ENCODE results near the gene SOX2.
A peak's percentile ranks its signal among the peaks of the same experiment; 100 is the strongest.

The SOX2 gene

GRCh38 chr3:181712226-181712552 lies 464 bp downstream of the SOX2 start:
- Histone ChIP-seq H3K4me2 (ENCODE audit: low read length) (no peak overlapping the region), H3K79me2 (ENCODE audit: low read length) (no peaks in the 10 kb centered on the region), H3K4me1 (ENCODE audit: low read length) (peaks cover 11% of the 10 kb centered on the region), H3K9me3 (ENCODE audit: insufficient read depth, low read length) (no peaks in the 10 kb centered on the region), H3K27me3 (ENCODE audit: low read depth, low read length) (peaks cover 5% of the 10 kb centered on the region; the same call in 1 of the 2 replicates), H3K36me3 (replicated peaks; ENCODE audit: low read depth, low read length) (no peaks in the 10 kb centered on the region), H3K9ac (ENCODE audit: low read length) (no peak overlapping the region), H3K4me3 (ENCODE audit: low read length) (no peak overlapping the region), H2AFZ (ENCODE audit: low read depth, low read length) (no peak overlapping the region), H4K20me1 (ENCODE audit: insufficient read depth, low read length) (no peaks in the 10 kb centered on the region), H3K27ac (ENCODE audit: low read length) (no peak overlapping the region)
- TF ChIP-seq CTCF (IDR thresholded peaks at IDR 0.05; ENCODE audit: low read depth, low read length) (no peak), EZH2phosphoT487 (IDR thresholded peaks at IDR 0.05; ENCODE audit: low read depth) (no peak)

DNA sequence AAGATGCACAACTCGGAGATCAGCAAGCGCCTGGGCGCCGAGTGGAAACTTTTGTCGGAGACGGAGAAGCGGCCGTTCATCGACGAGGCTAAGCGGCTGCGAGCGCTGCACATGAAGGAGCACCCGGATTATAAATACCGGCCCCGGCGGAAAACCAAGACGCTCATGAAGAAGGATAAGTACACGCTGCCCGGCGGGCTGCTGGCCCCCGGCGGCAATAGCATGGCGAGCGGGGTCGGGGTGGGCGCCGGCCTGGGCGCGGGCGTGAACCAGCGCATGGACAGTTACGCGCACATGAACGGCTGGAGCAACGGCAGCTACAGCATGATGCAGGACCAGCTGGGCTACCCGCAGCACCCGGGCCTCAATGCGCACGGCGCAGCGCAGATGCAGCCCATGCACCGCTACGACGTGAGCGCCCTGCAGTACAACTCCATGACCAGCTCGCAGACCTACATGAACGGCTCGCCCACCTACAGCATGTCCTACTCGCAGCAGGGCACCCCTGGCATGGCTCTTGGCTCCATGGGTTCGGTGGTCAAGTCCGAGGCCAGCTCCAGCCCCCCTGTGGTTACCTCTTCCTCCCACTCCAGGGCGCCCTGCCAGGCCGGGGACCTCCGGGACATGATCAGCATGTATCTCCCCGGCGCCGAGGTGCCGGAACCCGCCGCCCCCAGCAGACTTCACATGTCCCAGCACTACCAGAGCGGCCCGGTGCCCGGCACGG lies 991 bp downstream of the SOX2 start:
- Histone ChIP-seq H3K4me3 (ENCODE audit: low read length) (no peak overlapping the region), H3K4me2 (ENCODE audit: low read length) (no peak overlapping the region)

GRCh38 chr3:181713280-181713647 lies 1.5 kb downstream of the SOX2 start:
- Histone ChIP-seq H3K4me1 (ENCODE audit: low read length) (peaks cover 11% of the 10 kb centered on the region), H2AFZ (ENCODE audit: low read depth, low read length) (no peak overlapping the region), H3K27me3 (ENCODE audit: low read depth, low read length) (peaks cover 6% of the 10 kb centered on the region; the same call in 1 of the 2 replicates), H4K20me1 (ENCODE audit: insufficient read depth, low read length) (no peaks in the 10 kb centered on the region), H3K9ac (ENCODE audit: low read length) (no peak overlapping the region), H3K9me3 (ENCODE audit: insufficient read depth, low read length) (no peaks in the 10 kb centered on the region), H3K27ac (ENCODE audit: low read length) (no peak overlapping the region), H3K36me3 (replicated peaks; ENCODE audit: low read depth, low read length) (no peaks in the 10 kb centered on the region), H3K4me2 (ENCODE audit: low read length) (no peak overlapping the region), H3K79me2 (ENCODE audit: low read length) (no peaks in the 10 kb centered on the region), H3K4me3 (ENCODE audit: low read length) (no peak overlapping the region)
- no peak for TF ChIP-seq CTCF (IDR thresholded peaks at IDR 0.05; ENCODE audit: low read depth, low read length)
- no peak for TF ChIP-seq EZH2phosphoT487 (IDR thresholded peaks at IDR 0.05; ENCODE audit: low read depth)

More for the DNA sequence above, 991 bp downstream of the SOX2 start:
- H3K27me3 ChIP-seq (ENCODE audit: low read depth, low read length), result peaks cover 6% of the 10 kb centered on the region; the same call in 1 of the 2 replicates
- no peaks in the 10 kb centered on the region for H3K9me3 ChIP-seq (ENCODE audit: insufficient read depth, low read length)
- no peak for TF ChIP-seq EZH2phosphoT487 (IDR thresholded peaks at IDR 0.05; ENCODE audit: low read depth)
- TF ChIP-seq CTCF (IDR thresholded peaks at IDR 0.05; ENCODE audit: low read depth, low read length), result no peak
- no peak overlapping the region for H3K27ac ChIP-seq (ENCODE audit: low read length)
- H3K79me2 ChIP-seq (ENCODE audit: low read length), result no peaks in the 10 kb centered on the region
- H4K20me1 ChIP-seq (ENCODE audit: insufficient read depth, low read length), result no peaks in the 10 kb centered on the region
- H3K36me3 ChIP-seq (replicated peaks; ENCODE audit: low read depth, low read length), result no peaks in the 10 kb centered on the region
- H3K9ac ChIP-seq (ENCODE audit: low read length), result no peak overlapping the region
- H2AFZ ChIP-seq (ENCODE audit: low read depth, low read length), result no peak overlapping the region
- H3K4me1 ChIP-seq (ENCODE audit: low read length), result peaks cover 11% of the 10 kb centered on the region

DNA sequence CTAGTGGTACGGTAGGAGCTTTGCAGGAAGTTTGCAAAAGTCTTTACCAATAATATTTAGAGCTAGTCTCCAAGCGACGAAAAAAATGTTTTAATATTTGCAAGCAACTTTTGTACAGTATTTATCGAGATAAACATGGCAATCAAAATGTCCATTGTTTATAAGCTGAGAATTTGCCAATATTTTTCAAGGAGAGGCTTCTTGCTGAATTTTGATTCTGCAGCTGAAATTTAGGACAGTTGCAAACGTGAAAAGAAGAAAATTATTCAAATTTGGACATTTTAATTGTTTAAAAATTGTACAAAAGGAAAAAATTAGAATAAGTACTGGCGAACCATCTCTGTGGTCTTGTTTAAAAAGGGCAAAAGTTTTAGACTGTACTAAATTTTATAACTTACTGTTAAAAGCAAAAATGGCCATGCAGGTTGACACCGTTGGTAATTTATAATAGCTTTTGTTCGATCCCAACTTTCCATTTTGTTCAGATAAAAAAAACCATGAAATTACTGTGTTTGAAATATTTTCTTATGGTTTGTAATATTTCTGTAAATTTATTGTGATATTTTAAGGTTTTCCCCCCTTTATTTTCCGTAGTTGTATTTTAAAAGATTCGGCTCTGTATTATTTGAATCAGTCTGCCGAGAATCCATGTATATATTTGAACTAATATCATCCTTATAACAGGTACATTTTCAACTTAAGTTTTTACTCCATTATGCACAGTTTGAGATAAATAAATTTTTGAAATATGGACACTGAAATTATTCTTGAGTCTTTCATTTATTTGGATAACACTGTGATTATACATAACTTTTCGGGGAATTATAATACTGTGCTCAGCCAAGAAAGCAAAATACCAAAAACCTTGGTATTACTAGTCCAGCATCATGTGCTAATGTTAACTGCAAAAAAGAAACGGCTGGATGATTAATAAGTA lies 2.2 kb downstream of the SOX2 start:
- Histone ChIP-seq H3K9ac (ENCODE audit: low read length) (peak overlapping the region; percentile 2; the same call in 1 of the 2 replicates), H3K27ac (ENCODE audit: low read length) (no peak overlapping the region), H3K4me2 (ENCODE audit: low read length) (peak overlapping the region; percentile 84), H4K20me1 (ENCODE audit: insufficient read depth, low read length) (no peaks in the 10 kb centered on the region), H3K4me3 (ENCODE audit: low read length) (peak overlapping the region; percentile 78), H3K4me1 (ENCODE audit: low read length) (peaks cover 11% of the 10 kb centered on the region), H3K79me2 (ENCODE audit: low read length) (no peaks in the 10 kb centered on the region), H3K36me3 (replicated peaks; ENCODE audit: low read depth, low read length) (no peaks in the 10 kb centered on the region), H3K9me3 (ENCODE audit: insufficient read depth, low read length) (no peaks in the 10 kb centered on the region), H2AFZ (ENCODE audit: low read depth, low read length) (0 out of 2 replicates have a peak overlapping the region, but pooled peaks have one; percentile 4), H3K27me3 (ENCODE audit: low read depth, low read length) (peaks cover 6% of the 10 kb centered on the region; the same call in 1 of the 2 replicates)
- TF ChIP-seq EZH2phosphoT487 (IDR thresholded peaks at IDR 0.05; ENCODE audit: low read depth) (no peak), CTCF (IDR thresholded peaks at IDR 0.05; ENCODE audit: low read depth, low read length) (no peak)

All from OCI-LY3 (cell line).